H1 (cell line): Measurements from ENCODE around the gene RHEB. TPM values are rescaled to one million over a fixed set of nuclear protein-coding genes. Genes with fewer than 3 reads are reported as not detected.

Experiments used
- CTCF ChIA-PET: fragments of 300-600 bp; sonication (Branson Sonifier 250); formaldehyde crosslinking; loops from one replicate; lab custom pipeline; 2021; ENCODE audit not compliant: partially characterized antibody; lab: Charles Lee
- POLR2A ChIA-PET: fragments of 300-600 bp; sonication (Branson Sonifier 250); formaldehyde crosslinking; loops from one replicate; lab custom pipeline; 2021; ENCODE audit warnings: inconsistent platforms; ENCODE audit not compliant: partially characterized antibody; lab: Charles Lee
- DNase-seq, 2 experiments: peaks; one replicate each; pipeline versions ENCODE4 v3.0.0 to v3.0.0-alpha.2; 2010 to 2022; ENCODE audit warnings: low spot score in 2 of 2, low read depth in 1 of 2, mixed read lengths in 1 of 2
- FAIRE-seq: peaks from 2 replicates; lab custom pipeline; 2011; peaks lifted over from hg19 to GRCh38; lab: Jason Lieb, UNC
- H2AFZ ChIP-seq: 2 replicates; pipeline ENCODE4 v1.8.1; 2012; ENCODE audit warnings: low read length, inconsistent platforms
- H2AK5ac ChIP-seq: 2 replicates; pipeline ENCODE4 v1.6.1; 2013; ENCODE audit warnings: low read depth, low read length
- H2BK120ac ChIP-seq: replicated peaks from 2 replicates; pipeline ENCODE3; 2013; ENCODE audit warnings: low read depth, low read length, inconsistent platforms
- H2BK12ac ChIP-seq: 2 replicates; pipeline ENCODE4 v1.6.1; 2013; ENCODE audit warnings: low read depth, low read length
- H2BK15ac ChIP-seq: 2 replicates; pipeline ENCODE4 v1.6.1; 2013; ENCODE audit warnings: low read length
- H2BK20ac ChIP-seq: 2 replicates; pipeline ENCODE4 v1.6.1; 2013; ENCODE audit warnings: low read length
- H2BK5ac ChIP-seq: 2 replicates; pipeline ENCODE4 v1.6.1; 2013; ENCODE audit warnings: low read depth, low read length
- H3K14ac ChIP-seq: 2 replicates; pipeline ENCODE4 v1.6.1; 2013; ENCODE audit warnings: inconsistent platforms; ENCODE audit not compliant: insufficient read length
- H3K18ac ChIP-seq: 2 replicates; pipeline ENCODE4 v1.6.1; 2013; ENCODE audit warnings: low read length; ENCODE audit errors: extremely low read depth
- H3K23ac ChIP-seq: 2 replicates; pipeline ENCODE4 v1.6.1; 2013; ENCODE audit warnings: inconsistent platforms; ENCODE audit not compliant: insufficient read length
- H3K23me2 ChIP-seq: 2 replicates; pipeline ENCODE4 v1.6.1; 2013; ENCODE audit warnings: low read depth, low read length
- H3K27ac ChIP-seq: 2 replicates; pipeline ENCODE4 v1.6.1; 2011; ENCODE audit warnings: low read depth, low read length, inconsistent platforms
- H3K27me3 ChIP-seq, 4 experiments: replicated peaks in 1 of 4; 1 replicate in 1 of 4; 2 replicates in 3 of 4; pipeline versions ENCODE4 v1.6.1 to v1.8.1; 2011 to 2013; ENCODE audit warnings: low read length in 3 of 4, mild to moderate bottlenecking in 3 of 4, inconsistent platforms in 2 of 4, mixed read lengths in 2 of 4, moderate library complexity in 1 of 4; ENCODE audit not compliant: control insufficient read depth in 3 of 4, insufficient read depth in 3 of 4; ENCODE audit errors: extremely low read depth in 1 of 4
- H3K36me3 ChIP-seq, 4 experiments: 2 replicates each; pipeline versions ENCODE4 v1.6.1 to v1.8.1; 2011 to 2013; ENCODE audit warnings: mild to moderate bottlenecking in 4 of 4, low read length in 3 of 4, moderate library complexity in 2 of 4, control low read depth in 1 of 4, inconsistent platforms in 1 of 4; ENCODE audit not compliant: insufficient read depth in 4 of 4, control insufficient read depth in 2 of 4
- H3K4ac ChIP-seq: replicated peaks from 2 replicates; pipeline ENCODE3; 2013; ENCODE audit warnings: low read length, low read depth, mixed read lengths, inconsistent platforms; ENCODE audit not compliant: insufficient read length
- H3K4me1 ChIP-seq, 4 experiments: replicated peaks in 1 of 4; 1 replicate in 1 of 4; 2 replicates in 3 of 4; pipeline versions ENCODE4 v1.6.1 to v1.8.1; 2011 to 2013; ENCODE audit warnings: low read length in 3 of 4, inconsistent platforms in 2 of 4, mixed read lengths in 1 of 4; ENCODE audit not compliant: insufficient read depth in 4 of 4, control insufficient read depth in 3 of 4
- H3K4me2 ChIP-seq, 2 experiments: 2 replicates each; pipeline versions ENCODE4 v1.6.1 to v1.8.1; 2011 to 2013; ENCODE audit warnings: low read depth in 2 of 2, low read length in 2 of 2, control low read depth in 1 of 2, inconsistent platforms in 1 of 2, mild to moderate bottlenecking in 1 of 2; ENCODE audit not compliant: insufficient read depth in 1 of 2
- H3K4me3 ChIP-seq, 4 experiments: fragments of 200-600, 300-600 bp in 1 of 4; sonication (generic), shearing (Covaris generic), sonication (Bioruptor Twin) in 1 of 4; 2 replicates each; pipeline versions ENCODE4 v1.5.1 to v1.8.1; 2011 to 2016; ENCODE audit warnings: low read length in 4 of 4, low read depth in 3 of 4, control low read depth in 2 of 4, inconsistent platforms in 2 of 4, mild to moderate bottlenecking in 2 of 4, mixed read lengths in 1 of 4, moderate library complexity in 1 of 4; ENCODE audit not compliant: insufficient read depth in 2 of 4; ENCODE audit errors: extremely low read depth in 1 of 4
- H3K56ac ChIP-seq: replicated peaks from 2 replicates; pipeline ENCODE3; 2013; ENCODE audit warnings: low read depth, mild to moderate bottlenecking, mixed read lengths, low read length, inconsistent platforms; ENCODE audit not compliant: insufficient read length
- H3K79me1 ChIP-seq: 2 replicates; pipeline ENCODE4 v1.6.1; 2013; ENCODE audit warnings: low read depth, low read length, control low read depth
- H3K79me2 ChIP-seq, 2 experiments: 2 replicates each; pipeline versions ENCODE4 v1.6.1 to v1.8.1; 2012 to 2013; ENCODE audit warnings: low read length in 2 of 2, mild to moderate bottlenecking in 2 of 2, inconsistent platforms in 1 of 2; ENCODE audit not compliant: insufficient read depth in 2 of 2, control insufficient read depth in 1 of 2
- H3K9ac ChIP-seq, 4 experiments: replicated peaks in 1 of 4; 1 replicate in 1 of 4; 2 replicates in 3 of 4; pipeline versions ENCODE4 v1.6.1 to v1.8.1; 2011 to 2013; ENCODE audit warnings: low read depth in 3 of 4, low read length in 3 of 4, control low read depth in 2 of 4, mild to moderate bottlenecking in 2 of 4, moderate library complexity in 2 of 4, inconsistent platforms in 1 of 4; ENCODE audit errors: extremely low read depth in 1 of 4
- H3K9me3 ChIP-seq, 2 experiments: 2 replicates each; pipeline versions ENCODE4 v1.6.1 to v1.8.1; 2012 to 2013; ENCODE audit warnings: mild to moderate bottlenecking in 2 of 2, moderate library complexity in 2 of 2, control low read depth in 1 of 2, inconsistent platforms in 1 of 2, low read depth in 1 of 2, low read length in 1 of 2, mixed read lengths in 1 of 2; ENCODE audit not compliant: insufficient read depth in 2 of 2
- H4K20me1 ChIP-seq, 2 experiments: replicated peaks in 1 of 2; 2 replicates each; pipeline versions ENCODE3 to v1.8.1; 2011 to 2013; ENCODE audit warnings: inconsistent platforms in 2 of 2, low read length in 2 of 2, mild to moderate bottlenecking in 1 of 2; ENCODE audit not compliant: insufficient read depth in 2 of 2, control insufficient read depth in 1 of 2
- H4K5ac ChIP-seq: 2 replicates; pipeline ENCODE4 v1.6.1; 2013; ENCODE audit warnings: low read length, low read depth, mixed read lengths, inconsistent platforms; ENCODE audit not compliant: insufficient read length
- H4K8ac ChIP-seq: 2 replicates; pipeline ENCODE4 v1.8.0; 2013; ENCODE audit warnings: mild to moderate bottlenecking, moderate library complexity, low read length, inconsistent platforms; ENCODE audit not compliant: insufficient read depth; ENCODE audit errors: extremely low read depth
- H4K91ac ChIP-seq: replicated peaks from 2 replicates; pipeline ENCODE3; 2013; ENCODE audit warnings: low read length, mixed read lengths, inconsistent platforms; ENCODE audit not compliant: insufficient read length
- CBX8 ChIP-seq: fragments of 300-800, 300-1000 bp; sonication (generic); IDR thresholded peaks from 2 replicates; pipeline ENCODE4 v1.7.1; 2016; ENCODE audit warnings: low read depth, low read length, borderline replicate concordance
- CHD2 ChIP-seq: IDR thresholded peaks from 2 replicates; pipeline ENCODE4 v1.6.1; 2012; ENCODE audit warnings: low read length, improper control_type of control experiment
- EGR1 ChIP-seq: IDR thresholded peaks from 2 replicates; pipeline ENCODE4 v1.6.1; 2011; ENCODE audit warnings: low read depth, low read length, borderline replicate concordance
- GABPA ChIP-seq: IDR thresholded peaks from 2 replicates; pipeline ENCODE4 v1.6.1; 2011; ENCODE audit warnings: mild to moderate bottlenecking, low read length, moderate library complexity, borderline replicate concordance; ENCODE audit not compliant: insufficient read depth
- RXRA ChIP-seq: IDR thresholded peaks from 2 replicates; pipeline ENCODE4 v1.6.1; 2011; ENCODE audit warnings: low read depth, mild to moderate bottlenecking, low read length, moderate library complexity; ENCODE audit not compliant: insufficient read depth
- WGBS, 2 experiments: shearing (Covaris generic) in 1 of 2; methylation state at CpG; one replicate each; pipeline versions ENCODE4 v1.1.6 to v1.1.7; 2013 to 2015; ENCODE audit warnings: low lambda C conversion rate in 2 of 2, mixed read lengths in 2 of 2, inconsistent platforms in 1 of 2, low coverage in 1 of 2, missing lambda C conversion rate in 1 of 2; ENCODE audit not compliant: insufficient replicate concordance in 2 of 2, insufficient coverage in 1 of 2, insufficient read length in 1 of 2; ENCODE audit errors: extremely low coverage in 1 of 2, missing lambda C conversion rate in 1 of 2; 5-methylcytosine and 5-hydroxymethylcytosine counted together
- polyA plus RNA-seq, 7 experiments: library from polyadenylated mRNA; depleted of rRNA in 3 of 7; stranded (reverse) in 5 of 7; unstranded in 2 of 7; fragments of >200 nt in 5 of 7; fragments of 200-250 nt in 2 of 7; gene quantifications; 1 replicate in 5 of 7; 2 replicates in 1 of 7; 4 replicates in 1 of 7; pipeline versions ENCODE4 v1.2.1 to v1.2.3, GENCODE V29; 2011 to 2013; ENCODE audit warnings: missing spikeins in 2 of 7, mixed read lengths in 2 of 7
- total RNA-seq: library from RNA; stranded (reverse); fragmentation: NEBNext Ultra II Directional; extraction: Animal tissue kit (Norgen Biotek cat#: 25700); gene quantifications from 2 replicates; pipeline ENCODE4 v1.2.1, GENCODE V29; 2021

RHEB gene
- total and polyA plus RNA-seq, 2 of the 8 experiments (the other 6 are each of a cell fraction or from before 2014, with no cell fraction given): 60.8 to 132 TPM

GRCh38 chr7:151505433-151505832 is 14.3 kb downstream of the RHEB start:
- H3K27ac ChIP-seq: no peak overlapping the region
- no peaks in the 10 kb centered on the region for H3K36me3 ChIP-seq
- ChIA-PET POLR2A (interaction anchor here (7.8 kb wide), 1 partner anchor 13 kb away, joined by 42 read pairs; the partner anchor contains the start of gene RHEB), CTCF (interaction anchor here (0.8 to 1.4 kb wide), 3 partner anchors 12 to 73 kb away, joined by 3 to 4 read pairs (median 3); no protein-coding TSS in a partner anchor)
- no peak for TF ChIP-seq GABPA
- TF ChIP-seq CHD2: no peak
- no peak for TF ChIP-seq EGR1
- TF ChIP-seq CBX8: no peak
- no peak for TF ChIP-seq RXRA
- H4K91ac ChIP-seq: no peak overlapping the region
- no peaks in the 10 kb centered on the region for H3K23me2 ChIP-seq
- no peak overlapping the region for H3K4me3 ChIP-seq
- 90% methylated on average over 2 of the region's 2 CpGs; no CpG with 5 or more reads in 1 of the 2 experiments for WGBS, 2 experiments
- H3K79me2 ChIP-seq: peaks cover 36 to 100% of the 10 kb centered on the region in 2 experiments
- no peak overlapping the region for H4K8ac ChIP-seq
- no peak overlapping the region for H2BK20ac ChIP-seq
- no peak overlapping the region for H3K56ac ChIP-seq
- H3K18ac ChIP-seq: no peak overlapping the region
- H2AK5ac ChIP-seq: no peak overlapping the region
- H2BK120ac ChIP-seq: no peak overlapping the region
- no peak overlapping the region for H2AFZ ChIP-seq
- H3K27me3 ChIP-seq: no peaks in the 10 kb centered on the region
- H2BK15ac ChIP-seq: no peak overlapping the region
- H3K9ac ChIP-seq: no peak overlapping the region
- H3K79me1 ChIP-seq: peaks cover 9% of the 10 kb centered on the region
- no peak overlapping the region for H3K4ac ChIP-seq
- H3K23ac ChIP-seq: no peak overlapping the region
- no peak overlapping the region for H2BK5ac ChIP-seq
- H4K20me1 ChIP-seq: peaks cover 33 to 37% of the 10 kb centered on the region in 2 experiments
- H3K9me3 ChIP-seq: no peaks in the 10 kb centered on the region
- DNase-seq (no peak), FAIRE-seq (no peak)
- H3K14ac ChIP-seq: no peak overlapping the region
- H2BK12ac ChIP-seq: no peak overlapping the region
- H4K5ac ChIP-seq: no peak overlapping the region
- H3K4me1 ChIP-seq: peaks cover 7 to 21% (median 14%) of the 10 kb centered on the region in 4 experiments
- no peak overlapping the region for H3K4me2 ChIP-seq
